Measurements from ENCODE around the gene SLCO3A1. TPM values are rescaled to one million over a fixed set of nuclear protein-coding genes. Genes with fewer than 3 reads are reported as not detected.

The SLCO3A1 gene
- total RNA-seq, 1 donor from 2014 or later, result 34.2 TPM

GRCh38 chr15:92159481-92159880 is 306.0 kb downstream of the SLCO3A1 start:
- DNase-seq (ENCODE audit: low spot score), result no peak

GRCh38 chr15:92159906-92160841 is 306.7 kb downstream of the SLCO3A1 start:
- DNase-seq (ENCODE audit: low spot score), result no peak

- no peak for DNase-seq (ENCODE audit: low spot score)
Measured at GRCh38 chr15:92161039-92161670, 307.6 kb downstream of the SLCO3A1 start.

GRCh38 chr15:92162657-92163056 is 309.1 kb downstream of the SLCO3A1 start:
- no peak for DNase-seq (ENCODE audit: low spot score)

GRCh38 chr15:92163641-92164040 is 310.1 kb downstream of the SLCO3A1 start:
- no peak for DNase-seq (ENCODE audit: low spot score)

- DNase-seq (ENCODE audit: low spot score), result peak; percentile 14
Measured at GRCh38 chr15:92164327-92165000, 311.0 kb downstream of the SLCO3A1 start.

- DNase-seq (ENCODE audit: low spot score), result no peak
Measured at GRCh38 chr15:92165001-92165346, 311.5 kb downstream of the SLCO3A1 start.

GRCh38 chr15:92166029-92166428 is 312.5 kb downstream of the SLCO3A1 start:
- no peak for DNase-seq (ENCODE audit: low spot score)

- no peak for DNase-seq (ENCODE audit: low spot score)
Measured at GRCh38 chr15:92166751-92167405, 313.4 kb downstream of the SLCO3A1 start.

- DNase-seq (ENCODE audit: low spot score), result no peak
Measured at GRCh38 chr15:92167451-92167850, 313.9 kb downstream of the SLCO3A1 start.

- no peak for DNase-seq (ENCODE audit: low spot score)
Measured at GRCh38 chr15:92168066-92168683, 314.7 kb downstream of the SLCO3A1 start.

- peak; percentile 51 for DNase-seq (ENCODE audit: low spot score)
Measured at GRCh38 chr15:92170897-92171296, 317.4 kb downstream of the SLCO3A1 start.

GRCh38 chr15:92178911-92179310 is 325.4 kb downstream of the SLCO3A1 start:
- DNase-seq (ENCODE audit: low spot score), result no peak

GRCh38 chr15:92184142-92184541 is 330.6 kb downstream of the SLCO3A1 start:
- DNase-seq (ENCODE audit: low spot score), result no peak

- DNase-seq (ENCODE audit: low spot score), result no peak
Measured at GRCh38 chr15:92184679-92185230, 331.2 kb downstream of the SLCO3A1 start.

GRCh38 chr15:92187975-92188374 is 334.5 kb downstream of the SLCO3A1 start:
- no peak for DNase-seq (ENCODE audit: low spot score)

GRCh38 chr15:92189166-92189565 is 335.7 kb downstream of the SLCO3A1 start:
- no peak for DNase-seq (ENCODE audit: low spot score)

GRCh38 chr15:92195241-92195640 is 341.7 kb downstream of the SLCO3A1 start:
- no peak for DNase-seq (ENCODE audit: low spot score)

- no peak for DNase-seq (ENCODE audit: low spot score)
Measured at GRCh38 chr15:92196342-92196741, 342.8 kb downstream of the SLCO3A1 start.

- no peak for DNase-seq (ENCODE audit: low spot score)
Measured at GRCh38 chr15:92197746-92198145, 344.2 kb downstream of the SLCO3A1 start.

GRCh38 chr15:92200891-92201290 is 347.4 kb downstream of the SLCO3A1 start:
- no peak for DNase-seq (ENCODE audit: low spot score)
